GM18520 (cell line): ENCODE measurements around the gene ZNF618.

Experiments used
- ATAC-seq: cut with Tn5 transposase; IDR thresholded peaks from one replicate; pipeline ENCODE4 v1.9.1; 2021; ENCODE audit not compliant: unreplicated experiment

Gene ZNF618

DNA sequence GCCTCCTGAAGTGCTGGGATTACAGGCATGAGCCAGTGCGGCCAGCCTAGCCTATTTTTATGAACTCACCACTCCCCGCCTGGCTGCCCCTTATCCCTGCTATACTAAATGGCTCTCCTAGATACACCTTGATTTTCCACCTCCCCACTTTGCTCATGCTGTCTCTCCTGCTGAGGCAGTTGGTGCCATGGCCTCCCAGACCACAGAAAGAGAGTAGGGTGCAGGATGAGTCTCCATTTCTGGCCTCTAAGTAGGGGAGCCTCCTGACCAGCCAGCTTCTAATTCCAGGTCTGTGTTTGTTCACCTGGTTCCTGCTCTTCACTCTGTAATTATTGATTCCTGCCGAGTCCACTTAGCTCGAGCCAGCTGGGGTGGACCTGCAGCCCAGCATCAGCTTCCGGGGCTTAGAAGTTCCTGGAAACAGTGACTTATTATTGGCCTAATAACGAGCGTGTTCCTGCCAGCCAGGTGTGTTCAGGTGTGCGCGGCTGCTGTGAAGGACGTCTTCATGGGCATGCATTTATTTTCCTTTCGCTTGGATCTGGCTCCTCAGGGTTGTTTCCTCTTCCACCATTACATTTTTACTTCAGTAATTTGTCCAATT lies 34.0 kb downstream of the ZNF618 start:
- no peak for ATAC-seq

DNA sequence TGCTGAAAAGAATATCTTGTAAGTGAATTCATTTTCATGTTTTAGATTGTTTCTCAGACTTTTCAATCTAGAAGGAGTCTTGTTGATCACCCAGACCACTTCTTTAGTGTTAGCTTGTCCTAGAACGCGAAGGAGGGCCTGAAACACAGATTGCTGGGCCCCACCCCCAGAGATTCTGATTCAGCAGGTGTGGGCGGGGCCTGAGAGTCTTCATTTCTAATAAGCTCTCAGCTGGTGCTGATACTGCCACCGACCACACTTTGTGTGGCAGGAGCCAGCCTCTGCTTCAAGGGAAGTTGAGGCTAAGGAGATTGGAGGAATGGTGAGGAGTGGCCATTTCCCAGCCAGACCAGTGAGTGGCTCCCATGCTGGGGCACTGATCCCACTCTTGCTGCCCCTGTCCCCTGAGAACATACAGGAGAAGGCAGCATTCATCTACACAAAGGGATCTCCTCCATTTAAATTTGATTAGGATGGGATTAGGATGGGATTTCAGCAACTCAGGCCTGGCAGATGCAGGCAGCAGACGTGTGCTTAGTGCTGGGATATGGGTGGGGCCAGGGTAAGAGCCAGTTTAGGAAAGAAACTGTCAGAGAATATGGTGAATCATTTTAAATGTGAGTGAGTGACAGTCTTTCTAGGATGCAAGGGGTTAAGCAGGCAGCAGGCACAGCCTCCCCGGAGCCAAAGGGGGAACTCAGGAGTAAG lies 35.9 kb downstream of the ZNF618 start:
- no peak for ATAC-seq

DNA sequence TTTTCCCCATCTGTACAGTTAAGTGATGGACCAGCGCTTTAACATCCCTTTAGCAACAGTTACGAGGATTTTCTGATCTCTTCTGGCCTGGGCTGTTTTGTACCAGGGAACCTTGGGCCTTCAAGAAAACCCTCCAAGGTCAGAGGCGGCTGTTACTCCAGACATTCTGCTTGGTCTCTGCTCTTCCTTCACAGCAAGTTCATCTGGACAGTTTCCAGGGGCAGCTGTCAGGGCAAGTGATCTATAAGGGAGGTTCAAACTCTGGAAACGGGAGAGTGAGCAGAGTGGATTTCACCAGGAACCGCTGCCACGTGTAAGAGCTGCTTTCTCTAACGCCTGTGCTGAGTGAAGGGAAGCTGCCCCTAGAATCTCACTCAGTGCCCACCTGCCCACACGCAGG lies 36.7 kb downstream of the ZNF618 start:
- ATAC-seq, result no peak

DNA sequence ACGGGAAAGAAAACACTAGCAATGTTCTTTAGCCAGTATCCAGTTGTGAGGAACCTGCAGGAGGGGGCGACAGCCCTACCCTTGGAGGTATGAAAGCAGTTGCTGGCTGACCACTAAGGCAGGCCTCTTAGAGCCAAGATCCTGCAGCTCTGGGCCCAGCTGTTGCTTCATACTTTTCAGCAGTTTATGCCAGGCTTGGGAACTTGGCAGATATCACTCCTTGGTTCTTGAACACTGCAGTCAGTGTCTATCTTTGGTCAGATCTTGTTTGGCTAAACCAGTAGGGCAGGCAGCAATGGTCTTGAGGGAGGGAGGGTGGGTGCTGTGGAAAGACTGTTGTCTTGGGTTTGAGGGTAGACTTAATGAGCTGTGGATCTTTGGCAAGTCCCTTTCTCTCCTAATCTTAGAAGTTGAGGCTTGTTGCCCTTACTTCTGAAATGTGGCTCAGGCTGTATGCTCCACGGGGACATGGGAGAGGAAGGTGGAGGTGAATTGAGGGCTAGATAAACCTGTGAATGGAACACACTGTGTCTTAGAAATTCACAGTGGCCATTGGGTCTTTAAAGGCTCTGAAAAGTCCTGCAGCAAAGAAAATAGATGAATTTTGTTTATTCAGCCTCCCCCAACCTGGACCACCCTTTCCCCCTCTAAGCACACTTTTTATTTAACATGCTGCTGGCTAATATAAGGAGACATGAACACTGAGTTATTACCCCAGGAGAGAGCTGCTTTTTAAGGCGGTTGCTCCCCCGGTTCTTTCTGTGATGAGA lies 37.5 kb downstream of the ZNF618 start:
- ATAC-seq, result no peak

DNA sequence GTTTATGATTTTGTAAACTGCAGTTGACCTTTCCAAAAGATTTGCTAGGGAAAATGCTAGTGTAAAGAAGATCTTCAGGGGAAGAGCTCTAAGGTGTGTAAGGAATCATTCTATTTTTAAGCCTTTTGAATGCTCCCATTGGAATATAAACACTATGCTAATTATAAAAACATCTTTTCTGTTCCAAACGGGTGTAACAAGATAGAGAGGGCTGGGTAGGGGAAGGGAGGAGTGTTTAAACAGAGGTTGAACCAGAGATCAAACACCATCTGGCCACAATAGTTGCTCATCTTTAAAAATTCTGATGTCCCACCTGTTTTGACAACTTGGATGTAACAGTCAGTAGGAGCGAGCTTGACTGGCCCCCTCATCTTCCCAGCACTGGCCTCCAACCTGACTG lies 38.4 kb downstream of the ZNF618 start:
- ATAC-seq, result no peak

DNA sequence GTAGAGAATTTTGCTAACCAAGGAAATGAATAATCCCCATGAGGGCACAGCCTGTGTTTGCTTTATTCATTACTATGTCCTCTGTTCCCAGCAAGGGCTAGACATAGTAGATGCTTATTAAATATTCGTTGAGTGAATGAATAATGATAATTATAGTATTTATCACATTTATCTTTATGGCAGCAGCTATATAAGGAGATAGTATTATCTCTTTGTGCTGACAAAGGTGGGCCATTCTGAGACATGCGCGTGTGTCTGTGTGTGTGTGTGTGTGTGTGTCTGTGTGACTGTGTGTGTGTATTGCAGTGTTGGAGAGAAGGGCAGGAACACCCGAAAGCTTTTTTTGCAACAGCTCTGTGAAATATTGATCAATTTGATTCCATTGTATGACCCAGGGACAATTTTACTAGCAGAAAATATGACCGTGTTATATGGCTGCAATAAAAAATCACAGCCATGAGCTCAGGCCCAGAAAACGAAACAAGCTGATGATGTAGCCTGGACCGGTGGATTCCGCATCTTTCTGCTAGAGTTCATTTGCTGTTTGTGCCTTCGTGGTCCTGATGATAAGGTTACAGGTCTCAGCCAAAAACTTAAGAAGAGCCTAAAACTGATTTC lies 39.8 kb downstream of the ZNF618 start:
- ATAC-seq, result no peak

DNA sequence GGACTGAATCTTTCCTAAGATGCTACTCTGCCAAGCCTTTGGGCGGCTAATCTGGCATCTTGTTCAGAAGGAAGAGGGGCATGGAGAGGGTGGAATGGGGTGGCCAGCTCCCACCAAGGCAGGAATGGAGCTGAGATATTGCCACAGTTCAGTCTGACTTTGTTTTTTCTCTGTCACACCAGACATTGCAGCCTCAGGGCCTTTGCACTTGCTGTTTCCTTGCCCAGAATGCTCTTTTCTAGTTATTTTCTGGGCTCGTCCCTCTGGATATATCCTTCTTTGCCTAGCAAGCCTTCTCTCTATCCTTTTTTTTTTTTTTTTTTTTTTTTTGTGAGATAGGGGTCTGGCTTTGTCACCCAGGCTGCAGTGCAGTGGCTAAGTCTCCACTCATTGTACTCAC lies 40.8 kb downstream of the ZNF618 start:
- ATAC-seq, result no peak

DNA sequence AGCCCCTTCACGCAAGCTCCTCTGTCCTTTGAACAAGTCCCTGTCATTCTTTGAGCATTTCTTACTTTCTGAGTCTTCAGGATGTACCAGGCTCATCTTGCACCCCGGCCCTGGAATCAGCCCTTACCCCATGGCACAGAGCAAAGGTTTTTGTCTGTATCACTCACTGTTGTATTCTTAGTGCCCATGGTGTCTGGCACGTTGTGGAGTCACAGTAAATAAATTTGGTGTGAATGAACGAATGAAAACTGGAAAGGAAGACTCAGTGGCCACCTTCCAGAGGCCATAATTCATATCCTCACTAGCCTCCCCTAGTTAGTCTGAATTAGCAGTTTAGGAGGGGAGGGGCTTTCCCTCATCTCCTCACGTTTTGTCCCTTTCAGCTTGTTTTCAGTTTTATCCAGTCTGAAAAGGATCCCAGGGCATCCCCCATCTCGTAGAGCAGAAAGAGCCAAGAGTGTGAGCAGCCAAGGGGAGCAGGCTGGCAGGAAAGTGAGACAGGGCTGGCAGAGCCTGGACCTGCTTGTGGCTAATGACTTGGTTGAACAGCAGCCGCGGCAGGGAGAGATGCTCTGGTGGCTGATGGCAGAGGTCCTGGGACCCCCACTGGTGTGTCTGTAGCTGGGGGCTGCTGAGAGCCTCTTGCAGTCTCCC lies 42.7 kb downstream of the ZNF618 start:
- no peak for ATAC-seq

DNA sequence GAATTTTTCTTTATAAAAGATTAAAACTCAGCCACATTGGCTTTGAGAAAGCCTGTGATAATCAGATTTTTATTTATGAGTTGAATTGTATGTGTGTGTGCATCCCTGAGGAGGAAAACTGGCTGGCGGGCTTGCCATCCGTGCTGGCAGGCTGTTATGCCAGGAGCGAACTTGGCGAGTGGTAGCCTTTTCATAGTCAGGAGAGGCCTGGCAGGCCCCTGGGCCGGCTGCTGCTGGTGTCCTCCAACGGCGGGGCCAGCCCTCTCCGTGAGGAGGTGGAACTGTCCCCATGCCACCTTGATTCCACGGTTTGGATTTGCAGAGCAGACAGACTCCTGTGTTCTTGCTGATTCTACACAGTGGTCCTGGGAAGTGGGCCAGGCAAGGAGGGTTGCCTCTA lies 43.3 kb downstream of the ZNF618 start:
- no peak for ATAC-seq

DNA sequence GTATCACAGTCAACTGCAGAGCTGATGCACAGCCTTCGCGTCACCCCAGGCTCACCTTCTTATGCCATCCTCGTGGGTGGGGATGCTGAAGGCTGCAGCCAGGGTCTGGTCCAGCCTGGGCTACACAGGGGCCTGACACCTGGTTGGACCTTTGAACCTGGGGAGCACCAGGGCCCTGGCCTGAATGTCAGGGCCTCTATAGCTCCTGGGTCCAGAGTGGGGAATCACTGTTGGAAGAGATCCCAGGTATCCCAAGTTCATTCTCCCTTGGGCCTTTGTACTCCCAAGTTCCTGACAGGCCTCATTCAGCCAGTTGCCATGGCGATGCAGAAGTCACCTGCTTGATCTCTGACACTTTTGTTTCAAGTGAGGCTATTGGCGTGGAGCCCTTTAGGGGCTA lies 43.8 kb downstream of the ZNF618 start:
- ATAC-seq, result no peak

DNA sequence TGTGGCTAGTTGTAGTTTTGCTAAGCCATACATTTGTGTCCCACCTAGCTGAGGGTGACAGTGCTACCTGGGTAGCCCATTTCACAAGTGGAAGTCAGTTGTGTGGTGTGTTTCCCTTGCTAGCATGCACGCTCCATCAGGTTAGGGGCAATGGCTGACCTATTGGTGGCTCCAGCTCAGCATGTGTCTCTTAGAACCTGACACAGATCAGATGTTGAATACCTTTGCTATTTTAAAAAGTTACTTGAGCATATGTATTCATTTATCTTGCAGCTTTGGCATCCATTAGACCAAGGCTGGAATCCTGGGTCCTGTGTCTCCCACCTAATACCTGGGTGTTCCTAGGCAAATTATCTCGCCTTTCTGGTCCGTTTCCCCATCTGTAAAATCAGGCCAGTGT lies 44.8 kb downstream of the ZNF618 start:
- no peak for ATAC-seq

DNA sequence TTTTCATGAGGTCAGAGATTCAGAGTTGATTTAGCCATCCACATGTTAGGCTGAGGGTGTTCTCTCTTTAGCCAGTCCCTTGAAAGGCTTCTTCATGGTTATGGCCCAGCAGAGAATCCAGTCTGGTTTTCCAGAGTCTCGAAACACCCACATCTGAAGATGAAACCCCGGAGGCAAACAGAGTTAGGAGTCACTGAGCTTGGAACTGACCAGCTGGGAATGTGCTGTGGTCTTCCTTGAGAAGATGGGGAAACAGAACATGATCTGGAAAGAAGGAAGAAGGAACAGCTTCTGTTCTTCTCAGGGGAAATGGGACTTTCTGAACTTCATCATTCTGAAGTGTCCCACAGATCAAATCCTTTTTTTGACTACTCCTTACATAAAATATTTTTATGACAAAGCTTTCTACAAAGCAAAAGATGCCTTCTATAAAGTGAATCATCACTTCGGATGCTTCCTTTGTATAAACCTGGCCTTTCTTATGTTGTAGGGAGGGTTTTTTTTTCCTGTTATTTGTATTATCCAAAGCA lies 45.4 kb downstream of the ZNF618 start:
- ATAC-seq, result no peak

DNA sequence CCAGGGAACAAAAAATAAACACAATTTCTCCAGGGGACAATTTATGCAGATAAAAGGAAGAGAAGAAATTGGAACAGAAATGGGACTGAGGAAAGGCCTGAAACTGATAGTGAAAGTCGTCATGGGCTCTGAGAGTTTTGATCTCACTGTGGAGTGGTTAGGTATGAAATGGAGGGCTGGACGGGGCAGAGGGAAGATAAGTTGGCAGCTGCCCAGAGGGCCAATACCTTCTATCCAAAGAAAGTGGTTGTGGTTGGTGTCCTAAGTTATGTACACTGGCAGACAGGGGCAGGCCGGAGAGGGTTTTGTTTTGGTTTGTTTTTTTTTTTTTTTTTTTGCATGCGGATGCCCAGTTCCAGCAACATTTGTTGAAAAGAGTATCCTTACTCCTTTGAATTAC lies 46.1 kb downstream of the ZNF618 start:
- no peak for ATAC-seq

DNA sequence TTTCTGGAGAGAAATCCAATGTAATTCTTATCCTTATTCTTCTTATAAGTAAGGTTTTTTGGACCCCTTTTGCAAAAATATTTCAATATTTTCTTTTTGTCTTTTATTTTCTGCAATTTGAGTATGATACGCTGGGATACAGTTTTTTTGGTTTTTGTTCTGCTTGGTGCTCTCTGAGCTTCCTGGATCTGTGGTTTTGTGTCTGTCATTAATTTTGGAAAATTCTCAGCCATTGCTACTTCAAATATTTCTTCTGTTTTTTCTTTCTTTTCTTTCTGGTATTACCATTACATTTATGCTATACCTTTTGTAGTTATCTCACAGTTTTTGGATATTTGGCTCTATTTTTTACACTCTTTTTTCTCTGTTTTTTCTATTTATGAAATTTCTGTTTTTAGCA lies 50.1 kb downstream of the ZNF618 start:
- no peak for ATAC-seq

DNA sequence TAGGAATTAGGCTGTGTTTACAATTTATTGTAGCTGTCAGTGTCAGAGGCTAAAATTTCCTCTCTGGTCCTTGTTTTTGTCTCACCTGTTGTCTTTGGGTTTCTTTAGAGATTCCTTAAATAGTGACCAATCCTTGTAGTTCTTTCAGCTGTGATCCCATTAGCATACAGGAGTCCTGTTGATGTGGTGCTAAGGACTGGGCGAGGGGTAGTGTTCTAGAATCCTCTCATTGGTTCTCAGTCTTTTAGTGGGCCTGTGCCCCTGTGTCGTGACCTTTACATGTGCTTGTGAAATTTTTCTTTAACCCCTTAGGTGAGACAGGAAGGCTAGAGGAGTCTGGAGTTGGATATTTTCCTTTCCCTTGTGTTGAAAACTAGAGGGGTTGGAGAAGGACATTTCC lies 51.2 kb downstream of the ZNF618 start:
- no peak for ATAC-seq

DNA sequence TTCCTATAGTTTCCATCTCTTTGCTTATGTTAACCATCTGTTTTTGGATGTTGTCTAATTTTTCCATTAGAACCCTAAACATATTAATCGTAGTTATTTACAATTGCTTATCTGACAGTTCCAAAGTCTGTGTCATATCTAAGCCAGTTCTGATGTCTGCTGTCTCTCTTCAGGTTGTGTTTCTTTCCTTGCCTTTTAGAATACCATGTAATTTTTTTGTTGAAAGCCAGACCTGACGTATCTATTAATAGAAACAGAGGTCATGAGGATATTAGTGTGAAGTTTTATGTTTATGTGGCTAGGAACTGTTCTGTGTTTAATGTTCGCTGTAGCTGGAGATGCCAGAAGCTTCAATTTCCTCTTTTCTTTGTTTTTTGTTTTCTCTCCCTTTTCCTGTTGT lies 52.2 kb downstream of the ZNF618 start:
- ATAC-seq, result no peak

DNA sequence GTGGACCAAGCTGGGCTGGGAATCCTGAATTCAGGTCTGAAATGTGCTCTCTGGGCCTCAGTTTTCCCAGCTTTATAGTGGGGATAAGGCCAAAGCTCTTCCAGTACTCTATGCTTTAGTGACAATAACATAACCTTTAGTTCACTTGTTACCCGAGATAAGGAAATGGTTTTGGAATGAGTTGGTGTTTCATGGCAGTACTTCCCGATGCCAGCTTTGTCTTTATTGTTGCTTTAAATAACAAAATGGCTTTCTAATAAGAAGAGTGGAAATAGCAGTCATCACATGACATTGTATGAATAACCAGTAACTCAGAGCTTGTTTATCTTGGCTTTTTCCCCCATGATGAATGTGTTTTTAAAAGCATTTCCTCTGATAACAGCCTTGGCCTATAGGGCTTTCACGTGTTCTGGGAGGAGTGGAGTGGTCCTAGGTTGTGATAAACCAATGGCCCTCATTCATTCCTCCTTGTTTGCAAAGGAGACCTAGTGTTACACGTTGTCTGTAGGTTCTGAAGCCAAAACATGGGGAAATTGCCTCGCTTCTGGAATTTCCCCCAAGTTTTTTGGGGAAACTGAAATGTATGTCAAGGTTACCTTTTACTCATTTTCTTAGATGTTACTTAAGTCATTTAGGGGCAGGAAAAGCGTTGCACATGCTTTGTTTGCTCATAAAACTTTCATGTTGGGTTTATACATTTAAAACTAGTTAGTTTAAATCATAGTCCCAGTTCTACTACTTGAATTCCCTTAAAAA lies 53.7 kb downstream of the ZNF618 start:
- no peak for ATAC-seq

DNA sequence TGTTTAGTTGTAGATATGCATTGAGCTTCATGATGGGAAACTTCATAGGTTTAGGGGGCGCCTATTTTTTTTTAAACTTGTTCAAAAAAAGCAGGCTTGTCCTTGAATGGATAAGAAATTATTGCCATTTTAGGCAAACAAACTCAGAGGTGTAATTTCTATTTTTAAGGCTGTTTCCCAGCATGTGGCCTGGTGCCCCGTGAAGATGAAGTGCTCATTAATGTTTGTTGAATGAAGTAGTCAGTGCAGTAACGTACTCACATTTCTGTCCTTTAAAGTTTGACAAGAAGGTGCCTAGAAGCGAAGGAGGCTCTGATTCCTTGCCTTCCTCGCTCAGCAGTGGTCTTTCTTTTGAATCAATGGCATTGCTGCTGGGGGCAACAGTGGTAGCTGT lies 54.3 kb downstream of the ZNF618 start:
- no peak for ATAC-seq

DNA sequence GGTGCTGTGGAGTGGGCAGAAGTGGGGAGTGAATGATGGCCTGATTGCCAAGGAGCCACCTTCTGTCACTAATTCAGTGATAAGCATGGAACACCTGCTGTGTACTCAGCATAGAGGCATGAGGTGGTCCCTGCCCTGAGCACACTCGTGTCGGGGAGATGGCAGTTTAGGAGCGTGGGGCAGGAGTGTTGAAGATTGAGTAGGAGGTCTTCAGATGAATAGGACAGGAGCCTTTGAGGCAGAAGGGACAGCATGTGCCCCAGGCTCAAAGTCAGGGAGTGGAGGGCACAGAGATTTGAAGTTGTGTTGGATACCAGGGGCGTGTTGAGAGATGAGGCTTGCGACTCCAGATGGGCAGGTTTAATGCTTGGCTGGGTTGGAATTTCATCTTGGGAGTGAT lies 55.0 kb downstream of the ZNF618 start:
- ATAC-seq, result no peak

DNA sequence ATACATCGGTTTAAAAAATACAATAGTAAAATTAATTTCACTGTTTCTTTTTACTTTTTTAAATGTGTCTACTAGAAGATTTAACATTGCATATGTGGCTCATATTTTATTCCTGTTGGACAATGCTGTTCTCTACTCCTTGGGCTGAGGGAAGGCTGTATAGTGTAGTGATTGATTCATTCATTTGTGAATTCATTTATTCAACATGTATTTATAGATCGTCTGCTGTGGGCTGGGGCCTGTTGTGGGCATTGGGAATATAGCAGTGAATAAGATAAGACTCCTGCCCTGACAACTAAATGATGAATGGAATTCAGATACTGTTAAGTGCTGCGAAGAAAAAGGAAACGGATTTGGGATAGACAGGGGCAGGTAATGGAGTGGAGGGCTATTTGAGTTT lies 55.7 kb downstream of the ZNF618 start:
- no peak for ATAC-seq
